C4-2B (cell line): ENCODE measurements around the gene SPAG8.

Experiments used
- CTCF ChIP-seq: fragments of 450-650 bp; conservative IDR thresholded peaks from 2 replicates; pipeline ENCODE4 v1.5.1; 2017; ENCODE audit warnings: mild to moderate bottlenecking
- ZFX ChIP-seq: fragments of 450-650 bp; IDR thresholded peaks from 2 replicates; pipeline ENCODE4 v1.6.1; 2017

- TF ChIP-seq CTCF: no peak
- TF ChIP-seq ZFX: no peak
Observed at GRCh38 chr9:35769763-35770162, 42.3 kb downstream of the SPAG8 start.
